Measurements from ENCODE around the gene CALR. TPM values are rescaled to one million over a fixed set of nuclear protein-coding genes. Genes with fewer than 3 reads are reported as not detected.
"Not testable (repeated sequence)": the region's sequence is repeated elsewhere in the genome, so short reads cannot be mapped to it uniquely, and the experiment has no call there.

The CALR gene
- total RNA-seq (2014; rRNA removed; shearing (Covaris generic)) = 940 and 960 TPM in 2 replicates

DNA sequence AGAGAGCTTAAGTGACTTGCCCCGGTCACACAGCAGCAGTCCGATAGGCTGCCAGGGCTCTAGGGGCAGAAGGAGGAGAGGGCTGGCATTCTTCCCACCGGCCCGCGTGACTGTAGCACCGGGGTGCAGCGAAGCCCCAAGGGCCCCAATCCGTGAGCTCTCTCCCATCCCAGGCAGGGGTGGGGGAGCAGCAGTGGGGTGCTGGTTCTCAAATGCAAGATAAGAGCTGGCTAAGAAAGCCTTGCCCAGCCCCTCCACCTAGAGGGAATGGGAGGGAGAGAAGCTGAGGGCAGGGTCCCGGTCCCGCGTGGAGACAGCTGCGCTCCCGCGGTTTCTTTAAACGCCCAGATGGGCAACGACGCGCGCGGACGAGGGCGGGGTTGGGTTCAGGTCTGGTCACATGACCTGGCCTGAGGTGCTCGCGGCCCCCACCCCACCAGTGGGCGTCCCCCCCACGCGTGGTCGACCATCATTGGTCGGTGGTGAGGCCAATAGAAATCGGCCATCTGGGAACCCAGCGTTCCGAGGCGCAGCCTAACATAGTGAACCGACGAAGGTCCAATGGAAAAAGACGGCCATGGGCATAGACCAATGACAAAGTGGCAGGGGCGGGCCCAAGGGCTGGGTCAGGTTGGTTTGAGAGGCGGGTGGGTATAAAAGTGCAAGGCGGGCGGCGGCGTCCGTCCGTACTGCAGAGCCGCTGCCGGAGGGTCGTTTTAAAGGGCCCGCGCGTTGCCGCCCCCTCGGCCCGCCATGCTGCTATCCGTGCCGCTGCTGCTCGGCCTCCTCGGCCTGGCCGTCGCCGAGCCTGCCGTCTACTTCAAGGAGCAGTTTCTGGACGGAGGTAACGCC, at the start of gene CALR:
Gene CALR (plus strand): TSS at position 683 of the 852 bp plus-strand sequence. CDS start 71 bp downstream, at position 754.
- peak within 1 kb of the TSS; percentile 57 for H3K27ac ChIP-seq
- H3K4me1 ChIP-seq = peaks cover 19% of the 10 kb centered on the region
- no peaks in the 10 kb centered on the region for H3K9me3 ChIP-seq (replicated peaks)
- H3K36me3 ChIP-seq = peaks cover 39% of the 10 kb centered on the region
- DNase-seq = peak; percentile 100
- H3K4me3 ChIP-seq = peak within 1 kb of the TSS; percentile 90
- H3K27me3 ChIP-seq = no peaks in the 10 kb centered on the region

DNA sequence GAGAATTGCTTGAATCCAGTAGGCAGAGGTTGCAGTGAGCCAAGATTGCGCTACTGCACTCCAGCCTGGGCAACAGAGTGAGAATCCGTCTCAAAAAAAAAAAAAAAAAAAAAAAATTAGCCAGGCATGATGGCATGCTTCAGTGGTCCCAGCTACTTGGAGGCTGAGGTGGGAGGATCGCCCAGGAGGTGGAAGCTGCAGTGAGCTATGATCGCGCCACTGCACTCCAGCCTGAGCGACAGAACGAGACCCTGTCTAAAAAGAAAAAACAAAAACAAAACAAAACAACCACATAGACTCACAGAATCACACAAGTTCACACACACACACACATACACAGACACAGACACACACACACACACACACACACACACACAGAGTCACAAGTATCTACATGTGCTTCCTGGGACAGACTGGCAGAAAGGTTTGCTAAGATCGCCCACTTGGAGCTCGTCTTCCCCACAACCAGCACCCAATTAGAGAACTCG, 48.1 kb upstream of the CALR start:
- H3K36me3 ChIP-seq; H3K27me3 ChIP-seq; H3K4me1 ChIP-seq; DNase-seq; H3K9me3 ChIP-seq (replicated peaks): not testable (repeated sequence)
- Histone ChIP-seq H3K27ac (peak overlapping the region; percentile 11; the same call in 1 of the 2 replicates), H3K4me3 (peak overlapping the region; percentile 81)

DNA sequence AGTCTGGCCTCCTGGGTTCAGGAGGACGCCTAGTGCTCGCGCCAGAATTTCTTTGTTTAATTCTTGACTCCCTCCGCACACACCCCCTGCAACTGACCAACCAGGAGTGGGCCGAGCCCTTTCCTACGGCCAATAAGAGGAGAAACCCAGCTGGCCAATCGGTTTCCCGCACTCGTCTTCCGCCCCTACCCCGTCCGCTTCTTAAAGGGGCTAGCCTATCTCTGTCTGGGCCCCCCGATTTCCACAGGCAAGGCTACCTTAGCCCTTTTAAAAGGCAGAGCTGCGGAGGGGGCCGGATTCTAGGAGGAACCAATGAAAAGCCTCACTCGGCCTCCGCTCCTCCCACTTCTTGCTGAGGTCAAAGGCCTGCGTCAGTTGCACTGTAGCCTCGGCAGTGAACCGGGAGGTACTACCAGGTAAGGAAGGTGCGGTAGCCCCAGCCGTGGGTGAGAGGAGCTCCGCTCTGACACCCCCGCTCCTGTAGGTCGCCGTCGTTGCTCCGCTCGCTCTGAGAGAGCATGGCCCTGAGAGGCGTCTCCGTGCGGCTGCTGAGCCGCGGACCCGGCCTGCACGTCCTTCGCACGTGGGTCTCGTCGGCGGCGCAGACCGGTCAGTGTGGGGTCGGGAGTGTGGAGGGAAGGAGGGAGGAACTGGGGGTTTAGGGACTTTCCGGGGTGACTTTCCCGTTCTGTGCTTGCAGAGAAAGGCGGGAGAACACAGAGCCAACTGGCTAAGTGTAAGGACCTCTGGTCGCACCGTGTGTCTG, 47.4 kb upstream of the CALR start, which contains the start of gene GCDH:
Gene GCDH (plus strand): TSS at position 374 of the 766 bp plus-strand sequence. CDS start 145 bp downstream, at position 519.
- H3K27me3 ChIP-seq = no peaks in the 10 kb centered on the region
- H3K4me3 ChIP-seq = peak within 1 kb of the TSS; percentile 81
- H3K9me3 ChIP-seq (replicated peaks) = no peaks in the 10 kb centered on the region
- DNase-seq = peak; percentile 100
- no peaks in the 10 kb centered on the region for H3K4me1 ChIP-seq
- no peaks in the 10 kb centered on the region for H3K36me3 ChIP-seq
- peak within 1 kb of the TSS; percentile 49 for H3K27ac ChIP-seq

GRCh38 chr19:12891553-12892021, 46.8 kb upstream of the CALR start:
- Histone ChIP-seq H3K4me3 (peak overlapping the region; percentile 81), H3K27ac (peak overlapping the region; percentile 49), H3K36me3 (peaks cover 1% of the 10 kb centered on the region; the same call in 1 of the 2 replicates), H3K4me1 (no peaks in the 10 kb centered on the region), H3K9me3 (replicated peaks) (no peaks in the 10 kb centered on the region), H3K27me3 (no peaks in the 10 kb centered on the region)
- DNase-seq = peak; percentile 45 to 50

GRCh38 chr19:12893582-12893981, 44.8 kb upstream of the CALR start:
- Histone ChIP-seq H3K27me3 (no peaks in the 10 kb centered on the region), H3K4me3 (no peak overlapping the region), H3K9me3 (replicated peaks) (no peaks in the 10 kb centered on the region), H3K36me3 (peaks cover 2% of the 10 kb centered on the region; the same call in 1 of the 2 replicates), H3K27ac (no peak overlapping the region), H3K4me1 (no peaks in the 10 kb centered on the region)
- DNase-seq = no peak

DNA sequence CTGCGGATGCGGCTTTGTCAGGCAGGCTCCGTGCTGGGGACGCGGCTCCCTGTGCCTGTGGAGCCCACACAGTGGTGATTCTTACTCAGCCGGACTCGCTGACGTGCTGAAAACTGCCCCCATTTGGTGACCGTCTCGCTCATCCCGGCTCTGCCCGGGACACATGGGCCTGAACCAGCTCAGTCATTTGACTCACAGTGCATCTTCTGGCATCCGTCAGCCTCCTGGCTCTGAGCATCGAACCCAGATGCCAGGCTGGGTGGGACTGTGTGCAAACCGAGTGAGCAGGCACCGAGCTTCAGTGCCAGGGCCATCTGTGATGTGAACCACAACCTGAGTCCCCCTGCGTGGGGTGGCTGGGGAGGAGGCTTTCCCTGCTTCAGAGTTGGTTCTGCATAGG, 41.9 kb upstream of the CALR start:
- Histone ChIP-seq H3K9me3 (replicated peaks) (no peaks in the 10 kb centered on the region), H3K4me1 (no peaks in the 10 kb centered on the region), H3K27ac (no peak overlapping the region), H3K36me3 (peaks cover 2% of the 10 kb centered on the region; the same call in 1 of the 2 replicates), H3K27me3 (no peaks in the 10 kb centered on the region), H3K4me3 (no peak overlapping the region)
- DNase-seq = no peak

- H3K27ac ChIP-seq = no peak overlapping the region
- peaks cover 2% of the 10 kb centered on the region; the same call in 1 of the 2 replicates for H3K36me3 ChIP-seq
- no peaks in the 10 kb centered on the region for H3K27me3 ChIP-seq
- no peak for DNase-seq
- H3K4me1 ChIP-seq = no peaks in the 10 kb centered on the region
- H3K9me3 ChIP-seq (replicated peaks) = no peaks in the 10 kb centered on the region
- no peak overlapping the region for H3K4me3 ChIP-seq
These were observed 38.4 kb upstream of the CALR start for GRCh38 chr19:12899891-12900518.

DNA sequence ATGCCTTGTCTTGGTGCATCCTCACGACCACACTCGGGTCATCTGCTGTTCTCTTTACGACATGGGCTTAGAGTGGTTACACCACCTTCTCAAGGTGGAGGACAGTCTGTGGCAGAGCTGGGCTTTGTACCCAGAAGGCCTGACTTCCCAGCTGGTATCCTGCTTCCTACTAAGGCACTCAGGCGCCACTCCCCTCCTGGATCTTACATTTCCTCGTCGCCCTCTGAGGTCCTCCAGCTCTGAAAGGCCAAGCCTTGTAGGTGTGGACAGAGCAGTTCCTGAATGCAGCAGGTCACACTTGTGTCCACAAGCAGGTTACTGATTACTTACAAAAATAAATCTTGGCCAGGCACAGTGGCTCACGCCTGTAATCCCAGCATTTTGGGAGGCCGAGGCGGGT, 31.2 kb upstream of the CALR start:
- Histone ChIP-seq H3K4me1 (peaks cover 4% of the 10 kb centered on the region; the same call in 1 of the 2 replicates), H3K36me3 (no peaks in the 10 kb centered on the region), H3K9me3 (replicated peaks) (no peaks in the 10 kb centered on the region), H3K4me3 (no peak overlapping the region), H3K27ac (no peak overlapping the region), H3K27me3 (no peaks in the 10 kb centered on the region)
- DNase-seq = no peak

DNA sequence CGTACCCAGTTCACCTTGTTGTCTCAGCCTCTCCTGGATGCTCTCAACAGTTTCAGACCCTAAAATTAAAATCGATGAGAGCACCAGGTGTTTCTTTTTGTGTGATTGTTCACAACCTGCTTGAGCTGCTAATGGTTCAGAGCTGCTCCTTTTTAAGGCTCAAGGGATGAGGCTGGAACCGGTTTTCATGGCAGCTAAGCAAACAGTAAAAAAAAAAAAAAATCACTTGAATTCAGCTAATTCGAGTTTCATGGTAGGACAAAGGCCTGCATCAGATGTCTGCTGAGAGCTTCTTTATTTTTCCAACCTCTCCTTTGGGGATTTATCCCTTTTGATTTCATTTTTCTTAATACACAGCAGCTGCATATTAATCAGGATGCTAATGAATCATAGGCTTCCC, 25.8 kb upstream of the CALR start:
- no peak for DNase-seq
- H3K27ac ChIP-seq = peak overlapping the region; percentile 76

DNA sequence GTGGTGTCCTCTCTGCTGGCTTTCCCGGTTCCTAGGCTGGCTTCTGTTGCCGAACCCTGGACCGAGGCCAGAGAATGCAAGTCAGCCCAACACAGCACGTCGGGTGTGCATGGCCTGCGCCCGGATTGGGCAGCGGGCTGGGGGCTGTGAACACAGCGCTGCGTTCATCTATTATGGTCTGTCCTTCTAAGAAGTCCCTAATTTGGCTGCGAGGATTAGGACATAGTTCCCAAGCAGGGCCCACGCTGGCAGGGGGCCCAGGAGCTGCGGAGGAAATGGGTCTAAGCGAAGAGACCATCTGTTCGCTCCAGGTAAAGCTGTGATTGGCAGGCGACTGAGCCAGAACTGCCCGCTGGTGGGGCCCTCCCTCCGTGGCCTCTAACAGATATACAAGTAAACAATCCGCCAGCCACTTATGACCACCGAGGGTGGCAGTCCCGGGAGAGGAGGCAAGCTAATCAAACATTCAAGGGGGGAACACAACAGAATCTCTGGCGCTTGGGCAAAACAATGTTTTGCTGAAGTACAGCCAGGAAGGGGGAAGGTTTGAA, 25.3 kb upstream of the CALR start:
- Histone ChIP-seq H3K4me1 (peaks cover 17% of the 10 kb centered on the region; the same call in 1 of the 2 replicates), H3K9me3 (replicated peaks) (no peaks in the 10 kb centered on the region), H3K27ac (peak overlapping the region; percentile 76), H3K27me3 (no peaks in the 10 kb centered on the region), H3K36me3 (no peaks in the 10 kb centered on the region), H3K4me3 (peak overlapping the region; percentile 41)
- DNase-seq = peak; percentile 89 to 92

More for the DNA sequence above, 25.8 kb upstream of the CALR start:
- Histone ChIP-seq H3K36me3 (no peaks in the 10 kb centered on the region), H3K4me1 (peaks cover 17% of the 10 kb centered on the region; the same call in 1 of the 2 replicates), H3K4me3 (peak overlapping the region; percentile 41), H3K27me3 (no peaks in the 10 kb centered on the region), H3K9me3 (replicated peaks) (no peaks in the 10 kb centered on the region)

- peak in 1 of 2 experiments; percentile 49 for DNase-seq
- H3K27me3 ChIP-seq = no peaks in the 10 kb centered on the region
- H3K4me1 ChIP-seq = peaks cover 17% of the 10 kb centered on the region; the same call in 1 of the 2 replicates
- no peaks in the 10 kb centered on the region for H3K9me3 ChIP-seq (replicated peaks)
- H3K36me3 ChIP-seq = no peaks in the 10 kb centered on the region
- H3K4me3 ChIP-seq = no peak overlapping the region
- H3K27ac ChIP-seq = no peak overlapping the region; the same call in 1 of the 2 replicates
These were observed 24.3 kb upstream of the CALR start for GRCh38 chr19:12913851-12914690.

- not testable (repeated sequence) for H3K27me3 ChIP-seq; DNase-seq; H3K4me3 ChIP-seq; H3K27ac ChIP-seq; H3K9me3 ChIP-seq (replicated peaks); H3K36me3 ChIP-seq
- H3K4me1 ChIP-seq = peaks cover 17% of the 10 kb centered on the region; the same call in 1 of the 2 replicates
These were observed 22.5 kb upstream of the CALR start for GRCh38 chr19:12915860-12916259.

GRCh38 chr19:12918253-12918652, 20.2 kb upstream of the CALR start:
- Histone ChIP-seq H3K9me3 (replicated peaks) (no peaks in the 10 kb centered on the region), H3K4me3 (no peak overlapping the region), H3K27ac (no peak overlapping the region), H3K27me3 (no peaks in the 10 kb centered on the region), H3K36me3 (peaks cover 10% of the 10 kb centered on the region), H3K4me1 (peaks cover 10% of the 10 kb centered on the region; the same call in 1 of the 2 replicates)
- DNase-seq = no peak
